Measurements from ENCODE around the gene CLNK. TPM values are rescaled to one million over a fixed set of nuclear protein-coding genes. Genes with fewer than 3 reads are reported as not detected.

CLNK gene
- total and polyA plus RNA-seq, 2 donors (not counting 1 experiment from before 2014, with no cell fraction given) = 0.57 to 0.75 TPM

DNA sequence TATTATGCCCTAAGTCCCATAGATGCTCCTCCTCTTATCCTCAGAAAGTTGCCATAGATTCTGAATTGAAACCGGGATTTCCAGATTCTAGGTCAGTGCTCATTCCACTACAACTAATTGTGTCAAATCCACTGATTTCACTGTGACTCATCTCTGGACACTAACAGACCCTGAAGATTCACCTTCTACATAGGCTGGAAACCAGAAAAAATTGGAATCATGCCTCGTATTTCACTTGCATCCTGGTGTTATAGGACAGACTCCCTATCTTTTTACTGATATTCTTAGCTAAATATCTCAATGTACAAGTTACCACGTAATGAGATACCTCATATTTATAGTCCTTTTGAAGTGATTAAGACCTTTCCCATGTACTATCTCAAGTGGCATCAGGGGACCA is 36.7 kb downstream of the CLNK start:
- no peak overlapping the region for H3K9ac ChIP-seq (ENCODE audit: low read length)
- no peak overlapping the region for H2AFZ ChIP-seq (ENCODE audit: insufficient read depth, low read depth, low read length, poor library complexity, severe bottlenecking)
- Mint-ChIP-seq H3K9me3 (ENCODE audit: insufficient read depth) (peaks cover 1% of the 10 kb centered on the region), H3K27me3 (no peaks in the 10 kb centered on the region), H3K4me1 (no peaks in the 10 kb centered on the region), H3K27ac (no peak overlapping the region), H3K4me3 (no peak overlapping the region)
- H4K20me1 ChIP-seq (ENCODE audit: control insufficient read depth, insufficient read depth, low read length, poor library complexity, severe bottlenecking) = no peaks in the 10 kb centered on the region
- intact Hi-C loops (cut with micrococcal nuclease) = no loop called here
- ChIA-PET POLR2A (no interaction called here), CTCF (no interaction called here)
- ATAC-seq (ENCODE audit: low read depth) (no peak), DNase-seq (no peak)
- H3K9me3 ChIP-seq (ENCODE audit: control extremely low read depth in 1 of 3, control insufficient read depth in 2 of 3, insufficient read depth in 1 of 3, low read length in 2 of 3) = peaks cover 0 to 2% (median 0%) of the 10 kb centered on the region in 3 donors
- WGBS (ENCODE audit: insufficient coverage) = 100% methylated on average over 1 of the region's 3 CpGs
- TF ChIP-seq, protein P1, sequence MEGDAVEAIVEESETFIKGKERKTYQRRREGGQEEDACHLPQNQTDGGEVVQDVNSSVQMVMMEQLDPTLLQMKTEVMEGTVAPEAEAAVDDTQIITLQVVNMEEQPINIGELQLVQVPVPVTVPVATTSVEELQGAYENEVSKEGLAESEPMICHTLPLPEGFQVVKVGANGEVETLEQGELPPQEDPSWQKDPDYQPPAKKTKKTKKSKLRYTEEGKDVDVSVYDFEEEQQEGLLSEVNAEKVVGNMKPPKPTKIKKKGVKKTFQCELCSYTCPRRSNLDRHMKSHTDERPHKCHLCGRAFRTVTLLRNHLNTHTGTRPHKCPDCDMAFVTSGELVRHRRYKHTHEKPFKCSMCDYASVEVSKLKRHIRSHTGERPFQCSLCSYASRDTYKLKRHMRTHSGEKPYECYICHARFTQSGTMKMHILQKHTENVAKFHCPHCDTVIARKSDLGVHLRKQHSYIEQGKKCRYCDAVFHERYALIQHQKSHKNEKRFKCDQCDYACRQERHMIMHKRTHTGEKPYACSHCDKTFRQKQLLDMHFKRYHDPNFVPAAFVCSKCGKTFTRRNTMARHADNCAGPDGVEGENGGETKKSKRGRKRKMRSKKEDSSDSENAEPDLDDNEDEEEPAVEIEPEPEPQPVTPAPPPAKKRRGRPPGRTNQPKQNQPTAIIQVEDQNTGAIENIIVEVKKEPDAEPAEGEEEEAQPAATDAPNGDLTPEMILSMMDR (IDR thresholded peaks at IDR 0.05) = no peak
- TF ChIP-seq EZH2 (IDR thresholded peaks at IDR 0.05; ENCODE audit: borderline replicate concordance, insufficient read depth, low read depth, low read length, poor library complexity, severe bottlenecking) = no peak
- no peaks in the 10 kb centered on the region for H3K79me2 ChIP-seq (ENCODE audit: control insufficient read depth, insufficient read depth, low read length)
- no peak overlapping the region for H3K4me2 ChIP-seq (replicated peaks; ENCODE audit: low read depth, low read length, poor library complexity, severe bottlenecking)
- H3K27me3 ChIP-seq (replicated peaks in 1 of 4; ENCODE audit: control extremely low read depth in 1 of 4, control insufficient read depth in 3 of 4, insufficient read depth in 4 of 4, low read length in 3 of 4) = no peaks in the 10 kb centered on the region
- no peaks in the 10 kb centered on the region for H3K36me3 ChIP-seq (replicated peaks in 1 of 2; ENCODE audit: control extremely low read depth in 1 of 2, control insufficient read depth in 1 of 2, extremely low read depth in 1 of 2, insufficient read depth in 2 of 2, low read length in 1 of 2)
- H3K27ac ChIP-seq (ENCODE audit: low read length in 2 of 2) = no peak overlapping the region
- no peak overlapping the region for H3K4me3 ChIP-seq (ENCODE audit: control extremely low read depth in 1 of 5, extremely low read depth in 1 of 5, insufficient read depth in 1 of 5, low read depth in 2 of 5, low read length in 4 of 5)
- no peaks in the 10 kb centered on the region for H3K4me1 ChIP-seq (ENCODE audit: control insufficient read depth in 2 of 2, insufficient read depth in 2 of 2, low read length in 2 of 2)

DNA sequence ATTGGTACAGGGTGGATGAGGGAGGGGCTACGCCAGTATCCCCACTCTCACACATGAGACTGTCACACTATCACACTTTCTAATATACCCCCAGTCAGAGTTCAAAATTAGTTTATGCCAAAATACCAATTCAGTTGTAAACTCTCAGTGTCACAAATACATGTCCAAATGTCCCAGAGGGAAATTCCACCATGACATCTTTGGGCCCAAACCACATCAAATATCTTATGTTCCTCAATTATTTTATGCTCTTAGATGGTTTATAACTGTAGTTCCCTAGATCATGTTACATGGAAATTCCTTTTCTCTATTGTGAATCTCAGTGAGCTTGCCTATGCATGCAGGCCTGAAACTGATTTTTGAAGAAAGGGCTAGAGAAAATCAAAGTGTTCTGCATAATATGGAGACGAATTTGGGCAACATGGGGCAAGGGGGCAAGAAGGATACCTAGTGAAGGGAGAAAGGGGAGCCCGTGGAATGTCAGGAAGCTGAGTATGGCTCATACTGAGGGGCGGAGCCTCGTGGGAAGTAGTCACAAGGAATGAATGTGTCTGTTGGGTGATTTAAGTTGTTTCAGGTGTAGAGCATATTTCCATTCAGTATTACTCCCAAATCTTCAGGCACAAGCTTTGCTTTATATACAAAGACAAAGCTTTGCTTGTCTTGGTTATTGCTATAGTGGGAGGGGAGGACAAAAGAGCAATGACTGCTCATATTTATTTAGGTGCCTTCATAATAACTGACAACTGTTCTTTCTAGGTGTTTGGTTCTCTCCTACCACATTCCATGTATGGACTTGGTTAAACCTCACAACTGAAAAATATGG is 40.8 kb downstream of the CLNK start:
- Mint-ChIP-seq H3K27ac (no peak overlapping the region), H3K9me3 (ENCODE audit: insufficient read depth) (peaks cover 3% of the 10 kb centered on the region), H3K4me1 (peaks cover 6% of the 10 kb centered on the region), H3K4me3 (no peak overlapping the region), H3K27me3 (no peaks in the 10 kb centered on the region)
- peaks cover 3% of the 10 kb centered on the region in 2 donors for H3K4me1 ChIP-seq (ENCODE audit: control insufficient read depth in 2 of 2, insufficient read depth in 2 of 2, low read length in 2 of 2)
- no peak overlapping the region for H3K9ac ChIP-seq (ENCODE audit: low read length)
- CTCF ChIA-PET = no interaction called here
- no peaks in the 10 kb centered on the region for H4K20me1 ChIP-seq (ENCODE audit: control insufficient read depth, insufficient read depth, low read length, poor library complexity, severe bottlenecking)
- no peak overlapping the region for H3K27ac ChIP-seq (ENCODE audit: low read length in 2 of 2)
- no peak overlapping the region for H3K4me2 ChIP-seq (replicated peaks; ENCODE audit: low read depth, low read length, poor library complexity, severe bottlenecking)
- no peak overlapping the region for H2AFZ ChIP-seq (ENCODE audit: insufficient read depth, low read depth, low read length, poor library complexity, severe bottlenecking)
- no peaks in the 10 kb centered on the region for H3K36me3 ChIP-seq (replicated peaks in 1 of 2; ENCODE audit: control extremely low read depth in 1 of 2, control insufficient read depth in 1 of 2, extremely low read depth in 1 of 2, insufficient read depth in 2 of 2, low read length in 1 of 2)
- peaks cover 0 to 1% (median 0%) of the 10 kb centered on the region in 3 donors for H3K9me3 ChIP-seq (ENCODE audit: control extremely low read depth in 1 of 3, control insufficient read depth in 2 of 3, insufficient read depth in 1 of 3, low read length in 2 of 3)
- no peak overlapping the region for H3K4me3 ChIP-seq (ENCODE audit: control extremely low read depth in 1 of 5, extremely low read depth in 1 of 5, insufficient read depth in 1 of 5, low read depth in 2 of 5, low read length in 4 of 5)
- 96% methylated on average over 2 of the region's 5 CpGs for WGBS (ENCODE audit: insufficient coverage)
- intact Hi-C loops (cut with micrococcal nuclease) = no loop called here
- no peak for ATAC-seq (ENCODE audit: low read depth)
- no peaks in the 10 kb centered on the region for H3K79me2 ChIP-seq (ENCODE audit: control insufficient read depth, insufficient read depth, low read length)
- TF ChIP-seq EZH2 (IDR thresholded peaks at IDR 0.05; ENCODE audit: borderline replicate concordance, insufficient read depth, low read depth, low read length, poor library complexity, severe bottlenecking) = no peak
- TF ChIP-seq, protein P1 (IDR thresholded peaks at IDR 0.05) = no peak
- no peaks in the 10 kb centered on the region for H3K27me3 ChIP-seq (replicated peaks in 1 of 4; ENCODE audit: control extremely low read depth in 1 of 4, control insufficient read depth in 3 of 4, insufficient read depth in 4 of 4, low read length in 3 of 4)
- no peak for DNase-seq
- POLR2A ChIA-PET = no interaction called here

Measured in B cell (primary cell).